ENCODE data around the gene ARHGEF37.

DNA sequence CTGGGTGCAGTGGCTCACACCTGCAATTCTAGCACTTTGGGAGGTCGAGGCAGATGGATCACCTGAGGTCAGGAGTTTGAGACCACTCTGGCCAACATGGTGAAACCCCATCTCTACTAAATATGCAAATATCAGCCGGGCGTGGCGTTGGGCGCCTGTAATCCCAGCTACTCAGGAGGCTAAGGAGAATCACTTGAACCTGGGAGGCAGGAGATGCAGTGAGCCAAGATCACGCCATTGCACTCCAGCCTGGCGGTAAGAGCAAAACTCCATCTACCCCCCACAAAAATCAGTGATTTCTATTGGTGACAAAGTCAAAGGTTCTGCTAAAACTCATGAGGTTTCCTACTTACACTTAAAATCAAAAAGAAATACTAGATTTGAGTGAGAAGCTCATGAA, 48.9 kb upstream of the ARHGEF37 start:
- TF ChIP-seq, protein P1, sequence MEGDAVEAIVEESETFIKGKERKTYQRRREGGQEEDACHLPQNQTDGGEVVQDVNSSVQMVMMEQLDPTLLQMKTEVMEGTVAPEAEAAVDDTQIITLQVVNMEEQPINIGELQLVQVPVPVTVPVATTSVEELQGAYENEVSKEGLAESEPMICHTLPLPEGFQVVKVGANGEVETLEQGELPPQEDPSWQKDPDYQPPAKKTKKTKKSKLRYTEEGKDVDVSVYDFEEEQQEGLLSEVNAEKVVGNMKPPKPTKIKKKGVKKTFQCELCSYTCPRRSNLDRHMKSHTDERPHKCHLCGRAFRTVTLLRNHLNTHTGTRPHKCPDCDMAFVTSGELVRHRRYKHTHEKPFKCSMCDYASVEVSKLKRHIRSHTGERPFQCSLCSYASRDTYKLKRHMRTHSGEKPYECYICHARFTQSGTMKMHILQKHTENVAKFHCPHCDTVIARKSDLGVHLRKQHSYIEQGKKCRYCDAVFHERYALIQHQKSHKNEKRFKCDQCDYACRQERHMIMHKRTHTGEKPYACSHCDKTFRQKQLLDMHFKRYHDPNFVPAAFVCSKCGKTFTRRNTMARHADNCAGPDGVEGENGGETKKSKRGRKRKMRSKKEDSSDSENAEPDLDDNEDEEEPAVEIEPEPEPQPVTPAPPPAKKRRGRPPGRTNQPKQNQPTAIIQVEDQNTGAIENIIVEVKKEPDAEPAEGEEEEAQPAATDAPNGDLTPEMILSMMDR (conservative IDR thresholded peaks at IDR 0.05 in 1 of 2, IDR thresholded peaks at IDR 0.05 in 1 of 2; ENCODE audit: low read depth in 1 of 2, low read length in 2 of 2): no peak
- no peak for TF ChIP-seq EZH2 (IDR thresholded peaks at IDR 0.05; ENCODE audit: low read length, missing control alignments)

All from fibroblast of lung (primary cell).